NCI-H1048 (cell line): ENCODE measurements around the gene FMO4.
"Not testable (repeated sequence)": the region's sequence is repeated elsewhere in the genome, so short reads cannot be mapped to it uniquely, and the experiment has no call there.

Experiments used
- DNase-seq: peaks from one replicate; lab custom pipeline; 2025; lab: John Stamatoyannopoulos, UW

FMO4 gene, protein sequence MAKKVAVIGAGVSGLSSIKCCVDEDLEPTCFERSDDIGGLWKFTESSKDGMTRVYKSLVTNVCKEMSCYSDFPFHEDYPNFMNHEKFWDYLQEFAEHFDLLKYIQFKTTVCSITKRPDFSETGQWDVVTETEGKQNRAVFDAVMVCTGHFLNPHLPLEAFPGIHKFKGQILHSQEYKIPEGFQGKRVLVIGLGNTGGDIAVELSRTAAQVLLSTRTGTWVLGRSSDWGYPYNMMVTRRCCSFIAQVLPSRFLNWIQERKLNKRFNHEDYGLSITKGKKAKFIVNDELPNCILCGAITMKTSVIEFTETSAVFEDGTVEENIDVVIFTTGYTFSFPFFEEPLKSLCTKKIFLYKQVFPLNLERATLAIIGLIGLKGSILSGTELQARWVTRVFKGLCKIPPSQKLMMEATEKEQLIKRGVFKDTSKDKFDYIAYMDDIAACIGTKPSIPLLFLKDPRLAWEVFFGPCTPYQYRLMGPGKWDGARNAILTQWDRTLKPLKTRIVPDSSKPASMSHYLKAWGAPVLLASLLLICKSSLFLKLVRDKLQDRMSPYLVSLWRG

DNA sequence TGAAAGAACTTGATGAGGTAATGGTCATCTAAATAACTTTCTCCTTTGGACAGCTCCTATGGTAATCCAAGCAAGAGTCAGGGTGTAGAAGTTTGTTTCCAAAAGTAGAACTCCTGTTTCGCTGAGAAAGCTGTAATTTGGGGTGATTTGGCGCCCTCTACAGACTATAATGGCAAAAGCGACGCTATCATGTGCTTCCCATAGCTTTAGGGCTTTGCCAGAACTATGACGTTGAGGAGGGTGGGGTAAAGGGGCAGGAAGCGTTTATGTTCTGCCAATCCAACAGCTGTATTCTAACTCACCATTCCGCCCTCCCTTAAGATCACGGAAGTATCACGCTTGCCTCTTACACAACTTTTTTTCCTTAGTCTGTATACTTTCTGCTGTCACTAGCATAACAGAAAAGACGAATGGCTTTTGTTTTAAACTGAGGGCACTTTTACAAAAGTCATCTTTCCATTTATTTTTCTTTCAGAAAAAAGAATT, at the start of gene FMO4:
TSS of gene FMO4 (plus strand) at position 349 of the 486 bp plus-strand sequence. CDS start 5,643 bp downstream, outside the sequence.
- peak; percentile 99 for DNase-seq

DNA sequence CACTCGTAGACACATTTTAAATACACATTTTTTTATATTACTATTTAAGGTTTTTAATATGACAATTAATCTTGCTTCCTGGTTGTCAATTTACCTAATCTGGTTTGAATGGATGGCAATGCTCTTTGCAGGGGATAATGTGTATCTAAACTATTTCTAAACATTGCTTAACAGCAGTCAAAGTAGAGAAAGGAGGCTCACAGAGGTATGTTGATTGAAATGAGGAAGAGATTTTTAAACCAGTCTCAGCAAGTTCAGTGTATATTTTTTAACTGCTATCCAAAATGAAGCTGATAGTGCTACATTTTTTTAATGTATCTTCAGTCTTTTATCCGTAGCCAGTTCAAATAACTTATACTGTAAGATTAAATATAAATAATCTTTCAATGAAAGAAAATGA, 48.3 kb upstream of the FMO4 start:
- DNase-seq: no peak

DNA sequence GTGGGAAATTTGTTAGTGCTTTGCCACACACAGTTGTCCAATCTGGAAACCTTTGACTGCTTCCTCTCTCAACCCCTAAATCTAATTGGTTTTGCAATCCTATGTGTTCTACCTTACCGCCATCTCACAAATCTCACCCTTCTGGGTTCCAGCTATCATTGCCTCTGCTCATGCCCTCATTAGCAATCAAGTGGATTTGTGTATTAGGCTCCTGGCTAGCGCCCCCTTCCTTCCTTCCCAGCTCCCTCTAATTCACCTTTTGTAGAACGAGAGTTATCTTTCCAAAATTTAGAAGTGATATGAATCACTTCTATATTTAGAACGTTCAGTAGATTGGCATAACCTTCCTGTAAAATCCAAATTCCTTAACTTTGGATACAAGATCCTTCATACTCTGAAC, 47.1 kb upstream of the FMO4 start:
- no peak for DNase-seq

DNA sequence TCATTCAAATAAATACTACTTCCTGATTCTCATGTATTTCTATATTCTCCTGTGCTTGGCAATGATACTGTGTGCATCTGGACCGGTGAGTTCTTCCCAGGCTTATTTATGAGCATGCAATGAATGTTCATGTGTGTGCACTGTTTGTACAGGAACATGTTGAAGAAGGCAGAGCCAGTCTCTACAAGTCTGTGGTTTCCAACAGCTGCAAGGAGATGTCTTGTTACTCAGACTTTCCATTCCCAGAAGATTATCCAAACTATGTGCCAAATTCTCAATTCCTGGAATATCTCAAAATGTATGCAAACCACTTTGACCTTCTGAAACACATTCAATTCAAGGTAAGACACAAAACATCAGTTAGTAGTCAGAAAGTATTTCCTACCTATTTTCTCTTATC, 46.6 kb upstream of the FMO4 start:
- no peak for DNase-seq

DNA sequence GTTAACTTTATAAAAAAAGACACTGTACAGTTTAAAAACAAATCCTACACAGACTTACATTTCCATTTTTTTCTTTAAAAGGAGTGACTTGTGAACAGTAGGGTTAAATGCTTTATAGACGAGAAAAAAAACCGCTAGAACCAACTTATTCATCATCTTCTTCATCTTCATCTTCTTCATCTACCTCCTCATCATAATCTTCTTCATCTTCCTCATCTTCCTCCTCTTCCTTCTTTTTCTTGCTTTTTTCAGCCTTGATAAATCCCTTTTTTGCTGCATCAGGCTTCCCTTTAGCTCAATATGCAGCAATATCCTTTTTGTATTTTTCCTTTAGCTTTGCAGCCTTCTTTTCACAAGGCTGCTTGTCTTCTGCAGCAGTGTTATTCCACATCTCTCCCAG, 43.2 kb upstream of the FMO4 start:
- DNase-seq: no peak

DNA sequence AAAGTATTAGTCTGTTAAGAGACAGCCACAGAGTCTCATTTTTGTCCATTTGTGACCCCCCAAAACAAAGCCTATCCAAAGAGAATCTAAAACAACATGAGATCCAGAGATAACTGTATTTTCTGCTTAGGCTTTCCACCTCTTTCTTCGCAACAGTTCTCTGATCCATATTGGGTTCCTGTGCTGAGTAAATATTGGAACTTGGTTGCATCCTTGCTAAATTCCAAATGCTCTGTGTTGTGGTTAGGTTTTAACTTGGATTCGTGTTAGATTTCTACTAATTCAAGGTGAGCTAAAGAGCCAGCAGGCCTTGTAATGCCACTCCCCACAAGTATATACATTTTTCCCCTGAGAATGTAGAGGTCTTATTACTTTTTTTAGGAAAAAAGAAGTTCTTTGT, 36.4 kb upstream of the FMO4 start:
- DNase-seq: no peak

DNA sequence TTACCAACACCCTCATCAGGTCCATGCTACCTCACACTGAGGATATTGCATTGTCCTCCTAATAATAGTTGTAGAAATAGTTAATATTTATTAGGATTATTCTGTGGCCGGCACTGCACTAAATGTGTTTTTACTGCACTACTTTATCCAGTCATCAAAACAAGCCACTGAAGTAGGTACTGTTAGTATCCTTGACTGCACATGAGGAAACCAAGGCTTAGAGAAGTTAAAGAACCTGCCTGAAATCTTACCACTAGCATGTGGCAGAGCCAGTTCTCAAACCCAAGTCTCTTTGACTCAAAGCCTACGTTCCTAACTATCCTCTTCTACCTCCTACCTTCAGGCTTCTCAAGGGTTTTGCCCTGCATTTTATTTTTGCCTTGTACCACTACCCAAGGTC, 34.7 kb upstream of the FMO4 start:
- DNase-seq: no peak

DNA sequence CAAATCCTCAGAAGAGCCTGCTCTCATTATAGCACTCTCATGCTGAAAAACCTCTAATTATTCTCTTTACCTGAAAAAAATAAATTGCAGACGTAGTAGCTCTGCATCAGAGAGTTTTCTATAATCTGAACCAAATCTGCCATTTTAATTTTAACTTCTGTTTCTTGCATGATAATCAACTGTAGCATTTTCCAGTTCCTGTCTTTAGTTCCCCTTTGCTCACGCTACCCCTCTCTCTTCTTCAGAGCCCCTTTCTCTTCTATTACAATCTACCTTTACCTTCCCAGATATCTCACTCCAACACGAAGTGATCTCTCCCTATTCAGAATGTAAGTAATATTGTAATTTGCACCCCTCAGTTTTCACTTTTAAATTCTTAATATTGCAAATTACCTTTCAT, 34.3 kb upstream of the FMO4 start:
- no peak for DNase-seq

DNA sequence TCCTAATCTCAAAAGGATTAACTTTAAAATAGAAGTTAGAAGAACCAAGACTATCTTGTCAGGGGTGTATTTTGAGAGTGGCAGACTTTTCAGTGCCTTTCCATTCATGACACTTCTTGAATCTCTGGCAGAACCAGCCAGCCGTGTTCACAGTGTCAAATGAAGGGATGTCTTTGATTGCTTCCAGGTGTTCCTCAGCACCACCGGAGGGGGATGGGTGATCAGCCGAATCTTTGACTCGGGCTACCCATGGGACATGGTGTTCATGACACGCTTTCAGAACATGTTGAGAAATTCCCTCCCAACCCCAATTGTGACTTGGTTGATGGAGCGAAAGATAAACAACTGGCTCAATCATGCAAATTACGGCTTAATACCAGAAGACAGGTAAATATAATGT, 33.4 kb upstream of the FMO4 start:
- peak; percentile 59 for DNase-seq

DNA sequence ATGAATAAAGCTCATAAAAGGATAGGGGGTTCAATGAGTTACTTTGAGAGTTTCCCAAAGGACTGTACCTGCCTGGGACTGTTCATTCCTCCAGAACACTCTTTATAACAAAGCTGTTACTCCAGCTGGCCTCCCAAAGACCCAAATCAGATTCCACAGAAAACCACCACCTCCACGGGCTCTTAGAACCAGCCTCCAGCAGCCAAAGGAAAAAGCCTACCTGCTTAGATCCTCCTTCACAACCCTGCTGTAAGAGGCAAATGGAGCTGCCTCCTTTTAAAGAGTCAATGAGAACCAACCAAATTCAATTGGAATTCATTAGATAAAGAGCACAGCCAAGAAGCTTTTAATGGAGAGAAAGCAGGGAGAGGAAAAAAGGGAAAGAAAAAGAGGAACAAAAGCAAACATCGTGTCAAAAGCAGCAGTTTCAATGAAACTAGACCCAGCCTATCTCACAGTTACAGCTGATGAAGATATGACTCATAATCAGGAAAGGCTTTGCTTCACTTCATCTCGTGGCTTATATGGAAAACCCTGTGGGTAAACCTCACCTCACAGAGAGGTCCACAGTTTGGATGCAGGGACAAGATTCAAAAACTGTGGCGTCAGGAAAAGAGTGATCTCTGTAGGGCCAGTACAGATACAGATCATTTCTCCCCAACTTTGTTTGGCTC, 27.8 kb upstream of the FMO4 start:
- no peak for DNase-seq

DNA sequence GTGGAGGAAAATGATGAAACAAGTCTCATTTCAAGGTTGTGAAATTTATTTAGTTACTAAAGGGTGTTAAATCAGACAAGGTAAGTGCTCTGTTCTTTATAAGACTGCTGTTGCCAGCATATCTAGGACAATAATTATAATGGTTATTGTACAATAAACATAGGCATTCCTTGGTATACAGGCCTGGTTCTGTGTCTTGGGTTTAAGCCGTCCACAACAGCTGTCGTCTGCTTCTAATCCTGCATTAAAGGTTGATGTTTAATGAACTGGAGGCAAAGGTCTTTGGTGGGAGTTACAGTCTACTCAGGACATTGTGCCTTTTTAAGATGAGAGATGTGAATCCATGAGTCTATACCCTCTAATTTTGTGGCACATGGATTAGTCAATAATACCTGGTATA, 23.4 kb upstream of the FMO4 start:
- no peak for DNase-seq

DNA sequence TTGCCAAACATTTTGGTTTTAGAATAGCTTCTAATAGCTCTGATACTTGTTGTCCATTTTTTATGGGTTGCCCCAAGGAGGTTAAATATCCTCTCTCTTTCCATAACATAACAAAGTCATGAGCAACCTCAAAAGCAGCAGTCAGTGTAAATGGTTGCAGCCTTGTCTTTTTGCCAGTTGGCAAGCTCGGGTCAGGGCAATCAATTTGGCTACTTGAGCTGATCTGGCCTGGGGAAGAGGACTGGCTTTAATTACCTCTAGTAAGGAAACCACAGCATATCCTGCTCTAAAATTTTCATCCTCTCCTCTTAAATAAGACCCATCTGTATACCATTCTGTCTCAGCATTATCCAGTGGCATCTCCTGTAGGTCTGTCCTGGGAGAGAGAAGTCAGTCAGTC, 21.2 kb upstream of the FMO4 start:
- no peak for DNase-seq

DNA sequence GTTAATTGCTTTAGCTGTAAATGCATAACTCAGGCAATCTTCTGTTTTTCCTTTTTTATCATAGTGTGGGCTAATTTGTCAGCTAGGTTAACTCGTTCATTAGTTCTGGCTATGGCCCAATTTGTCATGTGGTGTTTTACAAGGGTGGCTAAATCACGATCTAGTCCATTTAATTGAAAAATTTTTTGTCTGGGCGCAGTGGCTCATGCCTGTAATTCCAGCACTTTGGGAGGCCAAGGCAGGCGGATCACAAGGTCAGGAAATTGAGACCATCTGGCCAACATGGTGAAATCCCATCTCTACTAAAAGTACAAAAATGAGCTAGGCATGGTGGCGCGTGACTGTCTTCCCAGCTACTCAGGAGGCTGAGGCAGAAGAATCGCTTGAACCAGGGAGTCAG, 18.6 kb upstream of the FMO4 start:
- not testable (repeated sequence) for DNase-seq

DNA sequence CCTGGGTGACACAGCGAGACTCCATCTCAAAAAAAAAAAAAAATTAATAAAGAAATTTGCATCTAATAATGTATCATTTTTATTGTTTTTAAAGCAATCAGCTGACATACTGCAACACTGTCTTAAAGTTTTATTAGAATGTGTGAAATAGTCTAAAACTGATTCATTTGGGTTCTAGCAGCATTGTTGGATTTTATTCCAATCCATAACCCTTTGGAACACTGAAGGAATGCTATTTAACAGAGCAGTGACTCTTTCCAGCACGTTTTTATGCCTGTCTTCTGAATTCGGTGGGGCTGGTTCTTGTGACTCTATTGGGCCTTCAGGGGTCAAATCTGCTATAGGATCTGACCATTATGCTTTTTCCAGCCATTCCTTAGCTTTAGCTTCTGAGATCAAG, 18.2 kb upstream of the FMO4 start:
- DNase-seq: no peak

DNA sequence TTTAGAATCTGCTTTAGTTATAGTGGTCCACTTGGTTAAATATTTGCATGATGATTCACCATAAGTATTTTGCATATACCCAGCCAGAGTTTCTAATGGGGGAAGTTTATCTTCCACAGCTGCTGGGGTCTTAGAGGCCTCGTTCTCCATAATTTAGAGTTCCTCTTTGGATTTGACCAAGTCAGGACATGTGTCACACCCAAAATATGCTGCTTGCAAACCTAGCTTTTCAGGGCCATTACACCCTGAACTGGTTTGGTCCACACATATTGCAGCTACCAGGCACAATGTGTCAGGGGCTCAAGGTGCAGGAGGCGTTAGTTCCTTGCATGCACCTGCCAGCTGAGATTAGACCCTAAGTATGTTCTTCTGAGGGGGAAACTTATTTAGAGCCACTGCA, 17.1 kb upstream of the FMO4 start:
- no peak for DNase-seq

DNA sequence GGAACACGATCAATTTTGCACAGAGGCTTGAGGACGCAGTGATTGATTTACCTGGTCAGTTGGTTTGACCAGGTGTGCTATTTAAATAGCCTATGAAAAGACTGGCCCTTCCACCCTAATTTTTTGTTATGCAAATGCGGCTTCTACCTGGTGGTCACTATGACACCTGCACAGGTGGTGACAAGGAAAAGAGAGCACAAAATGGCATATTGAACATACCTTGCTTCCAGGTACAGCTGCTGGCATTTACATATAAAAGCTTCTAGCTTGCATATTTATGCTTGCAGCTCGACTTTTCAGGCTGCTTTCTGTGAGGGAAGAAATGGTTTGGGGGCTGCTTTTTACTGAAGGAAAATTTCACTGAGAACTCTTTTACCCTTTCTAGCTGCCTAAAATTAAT, 15.3 kb upstream of the FMO4 start:
- DNase-seq: no peak

DNA sequence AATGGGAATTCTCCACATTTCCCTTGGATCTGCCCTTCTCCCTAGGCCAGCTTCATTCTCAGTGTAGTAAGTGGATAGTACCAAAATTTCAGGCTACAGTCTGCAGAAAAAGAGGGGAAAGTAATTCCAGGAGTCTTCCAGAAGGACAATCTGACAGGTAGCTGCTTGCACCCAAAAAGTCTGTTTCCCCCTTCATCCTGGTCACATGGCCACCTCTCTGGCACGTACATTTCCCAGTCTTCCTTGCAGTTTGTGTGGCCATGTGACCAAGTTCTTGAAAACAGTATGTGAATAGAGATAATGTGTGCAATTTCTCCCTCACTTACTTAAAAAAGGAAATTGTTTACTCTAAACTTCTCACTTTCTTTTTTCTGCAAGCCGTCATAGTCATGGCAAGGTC, 14.6 kb upstream of the FMO4 start:
- no peak for DNase-seq

DNA sequence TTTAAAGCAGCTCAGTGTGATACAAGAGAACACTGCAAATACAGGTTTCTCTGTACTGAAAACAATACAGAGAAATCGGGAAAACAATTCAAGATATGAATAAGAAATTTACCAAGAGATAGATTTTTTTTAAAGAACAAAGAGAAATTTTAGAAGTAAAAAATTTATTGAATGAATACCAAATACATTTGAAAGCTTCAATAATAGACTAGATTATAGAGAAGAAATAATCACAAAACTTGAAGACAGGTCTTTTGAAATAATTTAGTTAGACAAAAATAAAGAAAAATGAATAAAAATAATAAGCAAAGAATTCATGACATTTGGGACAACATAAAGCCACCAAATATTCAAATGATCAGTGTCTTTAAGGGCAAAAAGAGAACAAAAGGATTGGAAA, 13.6 kb upstream of the FMO4 start:
- no peak for DNase-seq

DNA sequence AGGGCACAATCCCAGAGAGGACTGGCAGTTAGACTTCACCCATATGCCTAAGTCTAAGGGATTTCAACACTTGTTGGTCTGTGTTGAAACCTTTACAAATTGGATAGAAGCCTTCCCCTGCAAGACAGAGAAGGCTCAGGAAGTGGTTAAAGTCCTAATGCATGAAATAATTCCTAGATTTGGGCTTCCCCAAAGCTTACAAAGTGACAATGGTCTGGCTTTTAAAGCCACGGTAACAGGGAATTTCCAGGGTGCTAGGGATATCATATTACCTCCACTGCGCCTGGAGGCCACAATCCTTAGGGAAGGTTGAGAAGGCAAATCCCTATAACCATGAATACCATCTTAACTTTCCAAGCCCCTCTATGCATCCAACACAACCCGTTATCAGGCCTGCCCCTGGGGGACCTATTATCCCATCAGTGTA, 3.3 kb upstream of the FMO4 start:
- DNase-seq: no peak

DNA sequence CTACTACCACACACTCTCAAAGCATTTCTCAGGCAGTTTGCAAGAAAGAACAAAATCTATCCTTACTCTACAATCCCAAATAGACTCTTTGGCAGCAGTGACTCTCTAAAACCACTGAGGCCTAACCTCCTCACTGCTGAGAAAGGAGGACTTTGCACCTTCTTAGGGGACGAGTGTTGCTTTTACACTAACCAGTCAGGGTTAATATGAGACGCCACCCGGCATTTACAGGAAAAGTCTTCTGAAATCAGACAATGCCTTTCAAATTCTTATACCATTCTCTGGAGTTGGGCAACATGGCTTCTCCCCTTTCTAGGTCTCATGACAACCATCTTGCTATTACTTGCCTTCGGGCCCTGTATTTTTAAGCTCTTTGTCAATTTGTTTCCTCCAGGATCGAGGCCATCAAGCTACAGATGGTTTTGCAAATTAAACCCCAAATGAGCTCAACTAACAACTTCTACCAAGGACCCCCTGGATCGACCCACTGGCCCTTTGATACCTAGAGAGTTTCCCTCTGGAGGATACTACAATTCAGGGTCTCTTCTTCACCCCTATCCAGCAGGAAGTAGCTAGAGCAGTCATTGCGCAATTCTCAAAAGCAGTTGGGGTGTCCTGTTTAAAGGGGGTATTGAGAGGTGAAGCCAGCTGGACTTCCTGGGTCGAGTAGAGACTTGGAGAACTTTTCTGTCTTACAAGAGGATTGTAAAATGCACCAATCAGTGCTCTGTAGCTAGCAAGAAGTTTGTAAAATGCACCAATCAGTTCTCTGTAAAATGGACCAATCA, 2.0 kb upstream of the FMO4 start:
- DNase-seq: no peak

DNA sequence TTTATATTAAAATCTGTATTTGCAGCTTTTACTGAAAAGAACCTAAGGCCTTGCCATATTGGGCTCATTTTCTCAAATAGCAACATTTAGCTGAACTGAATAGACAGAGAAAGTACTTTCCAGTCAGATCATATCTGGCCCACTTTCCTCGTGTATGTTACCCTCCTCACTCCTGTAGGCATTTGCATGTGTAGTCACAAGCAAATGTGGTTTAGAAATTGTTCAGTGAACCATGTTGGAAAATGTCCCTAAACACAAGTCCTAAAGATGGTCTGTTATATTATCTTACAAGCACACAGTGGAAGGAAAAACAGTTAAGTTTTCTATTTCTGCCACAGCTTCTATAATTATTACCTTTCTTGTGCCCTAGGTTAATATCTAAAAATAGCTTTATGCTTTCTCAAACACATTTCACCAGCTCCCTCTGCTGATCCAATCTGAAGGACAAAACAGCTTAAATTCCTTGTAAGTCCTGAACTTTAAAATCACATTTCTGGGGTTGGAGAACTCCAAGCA, 606 bp upstream of the FMO4 start:
- DNase-seq: no peak

DNA sequence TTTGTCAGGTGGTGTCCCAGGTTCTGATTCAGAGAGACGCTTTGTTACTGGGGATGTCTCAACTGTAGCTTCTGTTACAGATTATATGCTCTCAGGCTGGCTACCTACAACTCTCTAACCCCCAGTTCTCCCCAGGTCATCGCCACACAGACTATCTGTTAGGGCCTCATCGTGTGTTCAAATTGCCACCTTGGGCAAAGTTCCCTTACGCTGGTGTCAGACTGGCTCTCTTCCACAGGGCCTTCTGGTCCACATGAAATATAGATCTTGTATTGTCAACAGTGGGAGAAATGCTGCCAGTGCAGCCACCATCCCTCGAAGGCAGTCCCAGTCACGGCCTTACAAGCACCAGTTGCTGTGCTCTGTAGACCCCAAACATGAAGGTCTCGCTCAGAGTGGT, 15.3 kb downstream of the FMO4 start:
- no peak for DNase-seq
